ENCODE measurements around the gene CAPS.

CAPS gene

DNA sequence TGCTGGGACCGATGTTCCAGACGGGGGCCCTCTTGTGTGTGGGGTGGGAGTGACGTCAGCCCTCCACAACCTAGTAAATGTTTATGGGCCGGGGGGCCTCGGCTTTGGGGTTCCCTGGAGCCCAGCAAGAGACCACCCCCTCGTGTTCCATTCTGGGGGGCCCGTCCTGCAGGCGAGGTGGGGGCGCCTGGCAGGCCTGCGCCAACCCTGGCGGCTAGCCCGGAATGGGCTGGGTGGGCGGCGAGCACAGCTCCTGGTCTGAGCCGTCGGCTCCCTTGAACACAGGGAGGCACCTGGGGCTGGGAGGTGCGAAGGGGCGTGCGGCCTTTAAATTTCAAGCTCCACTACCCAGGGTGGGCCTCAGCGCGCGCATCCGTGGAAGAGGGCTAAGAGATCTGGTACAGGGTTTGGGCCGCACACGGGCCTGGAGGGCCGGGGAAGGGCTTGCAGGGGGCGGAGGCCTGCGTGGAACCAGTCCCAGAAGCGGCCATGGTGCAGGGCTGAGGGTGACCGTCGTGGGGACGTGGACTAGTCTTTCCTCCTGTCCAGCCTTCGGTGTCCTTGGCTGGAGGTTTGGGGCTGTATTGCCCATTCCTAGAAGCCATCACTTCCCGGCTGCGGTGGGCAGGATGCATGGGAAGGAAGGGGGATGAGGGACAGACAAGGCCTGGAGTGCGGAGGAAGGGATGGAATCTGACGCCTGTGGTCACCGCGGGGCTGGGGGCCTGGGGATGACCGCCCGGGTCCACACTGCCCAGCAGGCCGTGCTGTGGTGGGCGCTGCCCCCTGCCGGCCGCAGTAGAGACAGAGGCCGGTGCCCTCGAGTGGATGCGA is 21.9 kb upstream of the CAPS start:
- no peak for DNase-seq (ENCODE audit: low spot score)

DNA sequence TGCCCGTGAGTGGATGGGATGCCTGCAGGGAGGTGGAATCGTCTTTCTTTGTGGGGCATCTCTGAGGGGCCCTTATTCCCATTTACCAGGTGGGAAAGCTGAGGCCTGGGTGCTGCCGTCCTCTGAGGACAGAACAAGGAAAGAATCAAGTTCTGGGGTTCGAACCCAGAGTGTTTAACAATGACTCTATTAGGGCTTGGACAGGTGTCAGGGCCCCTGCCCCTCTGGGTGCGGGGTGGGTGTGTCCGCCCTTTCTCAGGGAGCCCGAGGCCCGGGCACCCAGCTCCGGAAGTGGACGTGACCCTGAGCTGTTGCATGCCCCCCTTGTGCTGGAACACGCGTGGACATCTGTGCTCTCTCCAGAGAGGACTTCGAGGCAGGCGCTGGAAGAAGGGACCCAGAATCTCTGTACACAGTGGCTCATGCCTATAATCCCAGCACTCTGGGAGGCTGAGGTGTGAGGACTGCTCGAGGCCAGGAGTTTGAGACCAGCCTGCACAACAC is 21.2 kb upstream of the CAPS start:
- no peak for DNase-seq (ENCODE audit: low spot score)

DNA sequence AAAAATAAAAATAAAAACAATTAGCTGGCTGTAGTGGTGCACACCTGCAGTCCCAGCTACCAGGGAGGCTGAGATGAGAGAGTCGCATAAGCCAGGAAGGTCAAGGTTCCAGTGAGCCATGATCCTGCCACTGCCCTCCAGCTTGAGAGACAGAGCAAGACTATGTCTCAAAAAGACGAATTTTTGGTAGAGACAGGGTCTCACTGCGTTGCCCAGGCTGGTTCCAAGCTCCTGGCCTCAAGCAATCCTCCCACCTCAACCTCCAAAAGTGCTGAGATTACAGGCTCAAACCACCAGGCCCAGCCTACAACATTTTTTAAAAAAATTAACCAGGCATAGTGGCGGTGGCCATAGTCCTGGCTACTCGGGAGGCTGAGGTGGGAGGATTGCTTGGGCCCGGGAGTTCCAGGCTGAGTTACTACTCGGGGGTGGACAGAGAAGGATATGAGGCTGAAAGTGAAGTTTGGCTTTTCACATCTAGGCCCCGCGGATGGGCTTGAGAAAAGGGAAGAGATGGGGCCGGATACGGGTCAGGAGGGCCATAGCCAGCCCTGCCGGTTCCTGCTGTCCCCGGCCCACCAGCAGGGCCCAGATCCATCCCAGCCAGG is 20.7 kb upstream of the CAPS start:
- no peak for DNase-seq (ENCODE audit: low spot score)

DNA sequence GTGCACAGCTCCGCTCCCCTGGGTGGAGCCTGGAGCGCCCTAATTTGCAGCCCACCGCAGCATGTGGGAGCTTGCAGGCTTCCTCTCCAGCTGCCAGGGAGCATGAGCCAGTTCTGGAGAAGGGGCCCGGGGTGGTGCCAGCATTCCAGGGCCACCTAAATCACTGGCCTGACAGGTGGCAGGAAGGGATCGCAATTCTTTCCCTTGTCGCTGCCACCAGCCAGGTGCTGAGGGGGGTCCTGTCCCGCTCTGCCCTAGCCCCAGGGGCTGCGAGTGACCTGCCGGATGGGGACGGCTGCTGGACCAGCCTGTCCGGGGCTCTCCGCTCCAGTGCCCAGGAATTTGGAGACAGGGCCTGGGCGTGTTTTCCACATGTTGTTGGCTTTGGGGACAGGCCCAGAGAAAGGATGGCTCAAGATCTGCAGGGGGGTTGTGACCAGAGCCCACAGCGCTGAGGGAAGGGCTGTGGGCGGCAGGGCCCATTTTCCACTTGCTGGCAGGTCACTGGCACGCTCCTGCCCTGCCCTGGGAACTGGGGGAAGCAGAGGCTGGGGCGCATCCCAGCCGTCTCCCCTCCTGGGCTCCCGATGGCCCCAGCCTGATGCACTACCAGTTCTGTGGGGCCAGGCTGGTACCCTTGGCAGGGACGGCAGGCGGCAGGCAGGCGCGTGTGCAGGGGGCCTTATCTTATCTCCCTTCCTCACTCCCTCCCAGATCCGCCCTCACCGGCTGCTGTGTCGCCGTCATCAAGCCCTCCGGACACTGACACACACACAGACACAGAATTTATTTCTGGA is 19.9 kb upstream of the CAPS start:
- DNase-seq (ENCODE audit: low spot score): no peak

DNA sequence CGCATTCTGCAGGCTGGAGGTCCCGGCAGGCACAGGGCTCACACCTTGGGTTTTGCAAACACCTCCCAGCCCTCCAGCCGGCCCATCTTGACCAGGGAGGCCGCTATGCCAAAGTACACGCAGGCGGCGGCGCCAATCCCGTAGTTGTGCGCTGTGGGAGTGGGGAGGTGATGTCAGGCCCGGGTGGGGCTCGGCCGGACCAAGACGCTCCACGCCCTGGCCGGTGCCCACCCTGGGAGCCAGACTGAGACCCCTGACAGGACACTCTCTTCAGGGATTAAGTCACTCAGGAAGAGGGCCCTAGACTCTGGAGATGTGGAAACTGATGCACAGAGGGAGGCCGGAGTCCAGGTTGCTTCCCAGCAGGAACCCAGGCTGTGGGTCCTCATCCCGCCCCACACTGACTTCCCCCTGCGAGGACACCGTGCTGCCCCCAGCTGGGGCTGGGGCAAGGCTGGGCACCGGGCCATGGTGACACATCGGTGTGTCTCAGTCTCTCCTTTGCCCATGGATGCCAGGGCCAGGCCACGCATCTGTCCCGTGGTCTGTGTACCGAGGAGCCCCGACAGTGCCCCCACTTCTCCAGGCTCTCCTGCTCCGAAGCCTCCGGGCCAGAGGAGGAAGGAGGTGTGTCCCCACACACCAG is 19.2 kb upstream of the CAPS start:
- no peak for DNase-seq (ENCODE audit: low spot score)

DNA sequence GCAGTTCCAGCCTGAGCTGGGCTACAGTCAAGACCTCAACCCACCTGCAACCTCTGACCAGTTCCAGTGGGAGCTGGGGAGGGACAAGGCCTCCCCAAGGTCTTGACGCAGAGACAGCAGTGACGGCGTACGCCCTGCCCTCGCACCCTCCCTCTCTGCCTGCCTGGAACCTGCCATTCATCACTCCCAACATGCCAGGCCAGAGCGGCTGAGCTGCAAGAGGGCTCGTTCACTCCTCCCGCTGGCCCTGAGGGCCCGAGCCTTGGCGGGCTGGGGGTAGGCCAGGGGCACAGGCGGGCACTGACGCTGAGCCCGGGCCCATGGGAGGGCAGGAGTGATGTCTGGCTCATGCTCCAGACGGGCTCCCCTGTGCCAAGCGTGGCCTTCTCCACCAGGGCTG is 18.6 kb upstream of the CAPS start:
- DNase-seq (ENCODE audit: low spot score): no peak

DNA sequence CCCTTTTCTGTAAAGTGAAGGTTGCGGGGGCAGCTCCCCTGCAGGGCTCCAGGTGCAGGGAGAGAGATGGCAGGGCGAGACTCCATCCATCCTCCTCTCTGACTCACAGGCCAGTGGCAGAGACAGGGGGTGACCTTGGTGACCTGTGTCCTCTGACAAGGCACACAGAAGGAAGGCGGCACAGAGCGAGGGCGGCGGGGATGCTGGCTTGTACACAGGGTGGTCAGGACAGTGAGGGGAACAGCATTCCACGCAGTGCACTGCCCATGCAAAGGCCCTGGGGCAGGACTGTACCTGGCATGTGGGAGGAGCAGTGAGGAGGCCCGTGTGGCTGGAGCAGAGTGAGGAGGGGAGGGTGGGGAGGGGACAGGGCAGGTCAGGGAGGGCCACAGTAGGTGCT is 18.2 kb upstream of the CAPS start:
- DNase-seq (ENCODE audit: low spot score): no peak

DNA sequence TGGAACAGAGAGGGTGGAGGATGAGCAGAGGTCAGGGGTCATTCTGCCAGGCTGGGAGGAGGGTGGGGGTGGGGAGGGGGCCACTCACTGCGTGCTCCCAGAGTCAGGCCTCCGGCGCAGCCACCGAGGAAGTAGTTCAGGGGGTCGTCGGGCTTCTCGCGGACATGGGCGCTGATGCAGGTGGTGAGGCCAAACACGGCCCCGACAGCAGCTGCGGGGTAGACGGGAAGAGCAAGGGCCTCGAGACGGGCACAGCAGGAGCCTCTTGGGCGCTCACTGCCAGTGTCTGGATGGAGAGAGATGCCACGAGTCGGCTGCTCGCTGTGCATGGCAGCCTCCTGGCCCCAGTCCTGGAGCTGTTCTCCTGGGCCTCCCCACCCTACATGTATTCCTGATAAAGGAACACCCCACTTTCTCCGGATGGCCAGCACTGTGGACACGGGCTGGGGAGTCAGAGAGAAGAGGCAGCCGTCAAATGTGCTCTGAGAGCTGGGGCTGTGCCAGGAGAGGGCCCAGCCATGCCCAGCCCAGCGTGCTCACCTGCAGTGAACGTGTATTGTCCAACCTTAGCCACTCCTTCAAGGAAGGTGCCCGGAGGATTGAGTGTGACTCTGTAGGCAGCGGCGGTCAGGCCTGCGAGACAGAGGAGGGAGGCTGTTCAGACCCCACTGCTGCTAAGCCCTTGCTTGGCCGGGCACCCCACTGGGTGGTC is 17.5 kb upstream of the CAPS start:
- no peak for DNase-seq (ENCODE audit: low spot score)

DNA sequence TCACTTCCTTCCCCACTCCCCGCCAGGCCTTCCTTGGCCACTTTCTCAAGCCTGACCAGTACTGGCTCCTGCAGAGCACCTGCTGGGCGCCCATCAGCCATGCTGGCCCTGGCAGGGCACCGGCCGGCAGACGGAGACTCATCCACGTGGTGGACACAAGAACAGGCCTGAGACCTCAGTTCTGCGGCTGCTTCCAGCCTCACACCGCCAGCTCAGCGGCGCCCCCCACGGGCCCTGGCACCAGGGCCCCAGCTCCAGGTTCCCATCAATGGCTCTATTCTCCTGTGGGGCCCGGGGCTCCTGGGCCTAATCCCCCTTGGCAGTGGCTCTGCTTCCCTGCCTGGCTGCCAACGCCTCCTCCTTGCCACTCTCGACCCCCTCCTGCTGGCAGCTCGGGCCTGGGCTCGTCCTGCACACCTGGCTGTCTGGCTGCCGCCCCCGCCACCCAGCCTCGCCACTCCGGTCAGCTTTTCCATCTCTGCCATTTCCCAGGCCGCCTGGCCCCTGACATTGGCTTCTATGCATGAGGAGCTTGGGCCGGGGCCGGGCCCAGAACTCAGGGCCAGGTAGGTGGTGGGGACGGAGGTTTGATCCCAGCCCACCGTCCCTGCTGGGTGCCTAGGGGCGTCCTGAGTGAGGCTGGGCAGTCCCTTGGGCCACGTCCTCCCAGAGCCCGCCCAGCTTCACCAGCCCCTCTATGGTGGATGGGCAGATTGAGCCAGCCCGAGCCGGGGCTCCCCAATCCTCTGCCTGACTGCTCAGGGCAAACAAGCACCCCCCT is 16.7 kb upstream of the CAPS start:
- no peak for DNase-seq (ENCODE audit: low spot score)

DNA sequence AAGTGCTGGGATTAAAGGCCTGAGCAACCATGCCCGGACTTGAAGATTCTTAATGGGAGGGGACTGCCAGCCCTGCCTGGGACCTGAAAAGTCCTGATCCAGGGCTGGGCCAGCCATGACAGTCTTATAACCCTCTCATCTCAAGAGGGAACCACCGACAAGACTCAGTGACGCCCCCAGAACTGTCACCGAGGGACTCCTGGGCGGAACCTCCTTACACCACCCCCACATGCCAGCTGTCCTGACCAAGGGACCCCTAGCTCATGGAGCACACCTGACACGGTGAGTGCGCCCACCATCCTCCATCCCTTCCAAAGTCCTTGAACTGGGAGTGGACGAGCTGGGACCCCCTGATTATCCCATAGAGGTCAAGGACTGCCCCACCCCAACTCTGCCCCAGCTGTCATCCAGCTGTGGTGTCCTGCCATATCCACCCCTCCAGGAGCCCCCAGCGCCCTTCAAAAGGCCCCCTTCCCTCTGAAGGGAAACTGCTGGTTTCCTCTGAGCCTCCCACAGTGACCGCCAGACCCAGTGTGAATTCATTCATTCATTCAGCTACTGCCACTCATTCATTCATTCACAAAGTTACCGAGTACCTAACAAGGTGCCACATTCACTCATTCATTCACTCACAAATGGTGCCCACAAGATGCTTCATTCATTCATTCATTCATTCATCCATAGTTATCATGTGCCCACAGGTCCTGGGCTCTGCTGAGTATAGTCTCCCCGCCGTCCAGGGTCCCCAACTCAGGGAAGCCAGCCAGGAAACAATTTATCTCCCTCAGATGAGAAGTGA is 14.1 kb upstream of the CAPS start:
- no peak for DNase-seq (ENCODE audit: low spot score)

DNA sequence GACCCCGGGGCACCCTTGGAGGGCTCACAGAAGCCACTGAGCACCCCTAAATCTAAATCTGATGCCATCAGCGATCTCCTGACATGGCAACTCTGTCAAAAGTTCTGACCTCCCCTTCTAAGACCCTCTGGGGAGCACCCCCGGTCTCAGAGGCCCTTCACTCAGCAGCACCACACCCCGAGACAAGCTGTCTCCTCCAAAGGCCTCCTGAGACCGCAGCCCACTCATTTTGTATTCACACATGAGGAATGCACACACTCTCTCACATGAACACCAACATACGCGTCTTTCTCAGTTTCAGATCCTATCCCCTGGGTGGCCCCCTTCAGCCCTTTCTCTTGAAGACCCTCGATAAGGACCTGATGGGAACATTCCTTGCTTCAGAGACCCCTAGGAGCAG is 13.1 kb upstream of the CAPS start:
- DNase-seq (ENCODE audit: low spot score): no peak

DNA sequence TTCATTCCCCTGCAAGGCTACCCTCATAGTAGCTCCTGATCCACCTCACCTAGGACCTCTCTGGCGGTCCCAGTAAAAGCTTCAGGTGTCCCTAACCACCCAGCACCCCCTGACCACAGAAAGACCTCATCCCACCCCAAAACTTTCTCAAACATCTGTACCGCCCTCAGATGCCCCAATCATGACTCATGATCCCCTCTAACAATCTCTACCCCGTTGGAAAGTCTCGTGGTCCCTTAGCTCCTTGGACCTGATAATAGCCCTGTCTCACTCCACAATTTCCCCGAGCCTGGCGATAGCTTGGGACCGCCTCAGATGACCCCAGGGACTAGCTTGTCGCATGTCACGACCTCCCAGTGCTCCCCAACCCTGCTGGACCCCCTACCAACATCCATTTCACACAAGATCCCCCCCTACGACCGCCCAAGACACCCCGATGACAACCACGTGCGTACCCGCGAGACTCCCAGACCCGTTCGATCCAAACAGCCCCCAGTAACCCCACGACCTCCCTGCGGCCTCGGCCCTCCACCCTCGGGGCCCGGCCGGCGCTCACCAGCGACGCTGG is 10.9 kb upstream of the CAPS start:
- no peak for DNase-seq (ENCODE audit: low spot score)

DNA sequence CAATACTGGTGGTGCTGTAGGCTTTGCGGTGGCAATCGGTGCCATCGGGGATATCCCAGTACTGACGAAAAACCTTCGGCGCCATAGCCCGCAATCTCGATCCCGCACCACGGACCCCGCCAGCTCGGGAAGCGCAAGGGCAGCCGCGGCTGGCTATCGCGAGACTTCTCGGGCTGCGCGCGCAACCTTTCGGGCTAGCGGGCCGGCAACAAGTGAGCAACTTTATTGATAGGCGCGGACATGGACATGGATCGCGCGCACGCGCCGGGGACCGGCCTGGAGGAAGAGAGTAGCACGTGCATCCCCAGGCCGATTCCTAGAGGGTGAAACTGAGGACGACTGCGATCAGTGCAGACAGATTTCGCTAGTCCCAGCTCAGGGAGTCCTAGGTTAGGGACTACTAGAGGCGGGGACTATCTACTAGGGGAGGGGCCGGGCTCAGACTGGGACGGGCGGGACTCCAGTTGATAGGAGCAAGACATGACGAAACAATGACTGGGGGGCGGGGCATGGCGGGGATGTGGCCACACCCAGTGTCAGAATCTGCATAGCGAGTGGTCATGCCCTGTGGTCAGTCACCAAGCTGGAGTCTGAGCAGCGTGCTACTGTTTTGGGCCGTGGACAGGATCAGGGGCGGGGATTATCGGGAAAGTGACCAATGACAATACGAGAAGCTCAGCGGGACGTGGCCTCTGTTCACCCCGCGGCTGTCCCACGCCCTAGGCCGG is 10.3 kb upstream of the CAPS start, which contains the start of gene NDUFA11:
TSS of gene NDUFA11 (minus strand) at position 167 of the 728 bp plus-strand sequence. CDS start at position 85, 82 bp downstream.
- peak; percentile 94 for DNase-seq (ENCODE audit: low spot score)

DNA sequence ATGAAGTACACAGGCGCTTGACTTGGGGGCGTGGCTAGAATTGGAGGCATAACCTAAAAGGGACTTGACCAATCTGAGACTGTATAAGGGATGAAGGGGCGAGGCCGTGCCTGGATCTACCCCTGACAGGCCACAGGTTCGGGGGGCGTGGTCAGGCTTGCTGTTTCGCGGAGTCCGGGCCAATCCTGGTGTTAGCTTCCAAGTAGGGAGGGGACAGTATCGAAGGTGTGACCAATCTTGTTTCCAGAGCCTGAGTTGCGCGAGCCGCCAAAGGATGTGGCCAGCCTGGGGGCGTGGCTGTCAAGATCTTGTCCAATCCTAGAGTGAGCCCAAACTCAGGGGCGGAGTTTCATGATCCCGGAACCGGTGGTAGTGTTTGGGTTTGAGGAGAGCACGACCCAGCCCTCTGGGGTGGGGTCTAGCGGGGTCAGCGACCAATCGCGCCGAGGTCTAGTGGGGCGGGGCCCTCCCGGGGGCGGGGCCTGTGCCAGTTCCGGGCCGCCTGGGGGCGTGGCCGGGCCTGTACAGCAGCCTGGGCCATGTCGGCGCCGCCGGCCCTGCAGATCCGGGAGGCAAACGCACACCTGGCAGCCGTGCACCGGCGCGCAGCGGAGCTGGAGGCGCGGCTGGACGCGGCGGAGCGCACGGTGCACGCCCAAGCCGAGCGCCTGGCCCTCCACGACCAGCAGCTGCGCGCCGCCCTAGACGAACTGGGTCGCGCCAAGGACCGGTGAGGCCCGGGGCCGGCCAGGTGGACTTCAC is 9.5 kb upstream of the CAPS start, which contains the start of gene VMAC:
TSS of gene VMAC (plus strand) at position 521 of the 762 bp plus-strand sequence. CDS start at position 540, 19 bp downstream.
- peak; percentile 100 for DNase-seq (ENCODE audit: low spot score)

DNA sequence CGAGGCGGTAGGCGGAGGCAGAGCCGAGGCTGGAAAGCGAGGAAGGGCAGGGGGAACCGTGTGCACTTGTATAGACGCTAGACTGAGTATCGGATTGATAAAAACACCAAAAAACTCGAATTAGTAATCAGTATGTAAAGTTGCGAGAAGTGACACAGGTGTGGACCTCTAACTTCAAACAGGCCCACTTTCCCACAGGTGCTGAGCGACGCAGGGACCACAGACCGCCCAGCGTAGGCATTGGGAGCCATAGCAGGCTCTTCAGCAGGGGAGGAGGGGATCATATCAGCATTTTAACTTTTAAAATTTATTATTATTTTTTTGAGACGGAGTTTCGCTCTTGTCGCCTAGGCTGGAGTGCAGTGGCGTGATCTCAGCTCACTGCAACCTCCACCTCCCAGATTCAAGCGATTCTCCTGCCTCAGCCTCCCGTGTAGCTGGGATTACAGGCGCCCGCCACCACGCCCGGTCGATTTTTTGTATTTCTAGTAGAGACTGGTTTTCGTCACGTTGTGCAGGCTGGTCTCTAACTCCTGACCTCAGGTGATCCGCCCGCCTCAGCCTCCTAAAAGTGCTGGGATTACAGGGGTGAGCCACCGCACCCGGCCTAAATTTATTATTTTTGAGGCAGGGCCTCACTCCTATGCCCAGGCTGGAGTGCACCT is 8.8 kb upstream of the CAPS start:
- DNase-seq (ENCODE audit: low spot score): no peak

DNA sequence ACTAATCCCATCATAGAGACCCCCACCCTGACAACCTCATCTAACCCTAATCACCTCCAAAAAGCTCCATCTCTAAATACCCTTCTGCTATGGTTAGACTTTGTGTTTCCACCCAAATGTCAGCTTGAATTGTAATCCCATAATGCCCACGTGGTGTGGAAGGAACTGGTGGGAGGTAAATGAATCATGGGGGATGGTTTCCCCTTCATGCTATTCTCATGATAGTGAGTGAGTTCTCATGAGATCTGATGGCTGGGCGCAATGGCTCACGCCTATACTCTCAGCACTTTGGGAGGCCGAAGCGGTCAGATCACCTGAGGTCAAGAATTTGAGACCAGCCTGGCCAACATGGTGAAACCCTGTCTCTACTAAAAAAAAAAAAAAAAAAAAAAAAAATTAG is 6.8 kb upstream of the CAPS start:
- no peak for DNase-seq (ENCODE audit: low spot score)

DNA sequence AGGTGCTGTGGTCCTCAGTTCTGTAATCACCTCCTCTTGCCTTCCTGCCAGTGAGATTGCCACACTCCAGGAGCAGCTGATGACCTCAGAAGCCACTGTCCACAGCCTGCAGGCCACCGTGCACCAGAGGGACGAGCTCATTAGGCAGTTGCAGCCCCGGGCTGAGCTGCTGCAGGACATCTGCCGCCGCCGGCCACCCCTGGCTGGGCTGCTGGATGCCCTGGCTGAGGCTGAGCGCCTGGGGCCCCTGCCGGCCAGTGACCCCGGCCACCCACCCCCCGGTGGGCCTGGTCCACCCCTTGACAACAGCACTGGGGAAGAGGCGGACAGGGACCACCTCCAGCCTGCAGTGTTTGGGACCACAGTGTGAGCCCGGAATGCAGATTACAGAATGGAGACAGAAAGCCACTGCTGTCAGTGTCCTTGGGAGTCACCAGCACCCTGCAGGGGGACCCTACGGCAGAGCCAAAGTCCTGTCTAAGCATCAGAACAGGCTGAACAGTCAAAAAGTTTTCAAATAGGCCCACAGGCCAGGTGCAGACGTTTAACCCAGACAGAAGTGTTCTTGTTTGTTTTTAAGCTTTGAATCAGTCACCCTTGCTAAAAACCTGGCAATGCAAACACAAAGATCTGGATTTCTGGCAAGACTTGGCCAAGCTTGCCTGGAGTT is 5.1 kb upstream of the CAPS start:
- no peak for DNase-seq (ENCODE audit: low spot score)
